A673 (cell line): ENCODE measurements around the gene MAP2K5. TPM values are rescaled to one million over a fixed set of nuclear protein-coding genes. Genes with fewer than 3 reads are reported as not detected.
A peak's percentile ranks its signal among the peaks of the same experiment; 100 is the strongest.

ENCODE experiments used
- BruUV-seq: library from RNA; stranded (reverse); fragments of 400-500 nt; replicated peaks from 2 replicates; lab custom pipeline; 2021; lab: Mats Ljungman, UMichigan
- CTCF ChIA-PET: fragments of 300-600 bp; sonication (Branson Sonifier 250); formaldehyde crosslinking; loops from one replicate; lab custom pipeline; 2022; ENCODE audit warnings: antibody characterized with exemption; lab: Charles Lee
- POLR2A ChIA-PET: fragments of 300-600 bp; sonication (Branson Sonifier 250); formaldehyde crosslinking; loops from one replicate; lab custom pipeline; 2022; ENCODE audit warnings: antibody characterized with exemption; ENCODE audit not compliant: low non-redundant PET; lab: Charles Lee
- DNase-seq: peaks from one replicate; pipeline ENCODE4 v3.0.0-alpha.2; 2015; ENCODE audit warnings: low spot score
- H3K27ac ChIP-seq: fragments of 200-600 bp; sonication (generic); 2 replicates; pipeline ENCODE4 v1.5.1; 2016; ENCODE audit warnings: mixed run types, low read depth, mild to moderate bottlenecking, mixed read lengths, antibody characterized with exemption, low read length; ENCODE audit not compliant: poor library complexity, severe bottlenecking
- H3K27me3 ChIP-seq: fragments of 200-600 bp; sonication (generic); replicated peaks from 2 replicates; pipeline ENCODE4 v1.6.1; 2017; ENCODE audit warnings: mixed run types, low read depth, mild to moderate bottlenecking, mixed read lengths, antibody characterized with exemption, low read length; ENCODE audit not compliant: insufficient read depth, poor library complexity
- H3K36me3 ChIP-seq: fragments of 200-600 bp; sonication (generic); 2 replicates; pipeline ENCODE4 v1.6.1; 2016; ENCODE audit warnings: mixed run types, mild to moderate bottlenecking, mixed read lengths, antibody characterized with exemption, low read length; ENCODE audit not compliant: insufficient read depth, poor library complexity, severe bottlenecking
- H3K4me1 ChIP-seq: fragments of 200-600 bp; sonication (generic); 2 replicates; pipeline ENCODE4 v1.6.1; 2017; ENCODE audit warnings: mixed run types, mild to moderate bottlenecking, mixed read lengths, antibody characterized with exemption, low read length; ENCODE audit not compliant: insufficient read depth, poor library complexity, severe bottlenecking
- H3K4me3 ChIP-seq: fragments of 200-600 bp; sonication (generic); 2 replicates; pipeline ENCODE4 v1.5.1; 2016; ENCODE audit warnings: low read depth, mixed run types, mild to moderate bottlenecking, mixed read lengths, low read length; ENCODE audit not compliant: poor library complexity, severe bottlenecking
- H3K9me3 ChIP-seq: fragments of 200-600 bp; sonication (generic); 2 replicates; pipeline ENCODE4 v1.6.1; 2016; ENCODE audit warnings: mixed run types, low read depth, mild to moderate bottlenecking, mixed read lengths, antibody characterized with exemption, low read length; ENCODE audit not compliant: poor library complexity, severe bottlenecking
- EZH2 ChIP-seq: fragments of 200-600 bp; sonication (generic); IDR thresholded peaks from 2 replicates; pipeline ENCODE4 v1.6.1; 2017; ENCODE audit warnings: borderline replicate concordance, low read depth, mild to moderate bottlenecking, mixed read lengths, antibody characterized with exemption, low read length; ENCODE audit not compliant: poor library complexity, severe bottlenecking
- intact Hi-C: fragments of 100-400 bp; cut with micrococcal nuclease; formaldehyde crosslinking; loops from one replicate; pipeline ENCODE4 v1.10.0; 2022; ENCODE audit not compliant: unreplicated experiment
- total RNA-seq: library from RNA; stranded (reverse); gene quantifications from 2 replicates; pipeline ENCODE4 v1.2.3, GENCODE V29; 2021
- TF ChIP-seq, protein P1 (sequence below): fragments of 300-800, 200-600 bp; sonication (generic); conservative IDR thresholded peaks from 2 replicates; pipeline ENCODE4 v1.5.1; 2017; ENCODE audit warnings: low read depth, mild to moderate bottlenecking, antibody characterized with exemption, low read length, moderate library complexity, mixed read lengths

Gene MAP2K5
- total RNA-seq, 1 experiment from 2014 or later = 62.8 TPM

GRCh38 chr15:67521783-67522568 is 20.5 kb upstream of the MAP2K5 start:
- intact Hi-C loops = no loop called here
- peak; percentile 33 for DNase-seq
- POLR2A ChIA-PET = no interaction called here

DNA sequence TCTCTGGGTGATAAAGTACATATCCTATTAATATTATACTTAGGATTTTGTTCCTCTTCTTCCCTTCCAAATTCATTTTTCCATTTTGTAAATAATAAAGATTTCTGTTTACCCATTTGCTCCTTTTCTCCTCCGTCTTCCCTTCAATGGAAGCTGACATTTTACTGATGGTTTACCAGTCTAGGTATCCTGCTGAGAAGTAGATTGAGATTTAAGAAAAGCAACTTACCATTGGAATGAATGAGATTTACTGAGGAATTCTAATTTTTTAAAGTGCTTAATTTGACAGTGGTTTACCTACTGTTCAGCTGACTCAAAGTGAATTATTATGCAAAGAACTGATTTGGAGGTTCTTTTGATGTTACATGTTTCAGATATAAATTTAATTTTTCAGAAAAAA is 19.2 kb upstream of the MAP2K5 start:
- no peak for DNase-seq
- no peaks in the 10 kb centered on the region for H3K27me3 ChIP-seq
- H3K27ac ChIP-seq = peak overlapping the region; percentile 3
- no peaks in the 10 kb centered on the region for H3K9me3 ChIP-seq
- peaks cover 21% of the 10 kb centered on the region for H3K4me1 ChIP-seq
- H3K4me3 ChIP-seq = peak overlapping the region; percentile 58
- no peaks in the 10 kb centered on the region for H3K36me3 ChIP-seq
- TF ChIP-seq, protein P1, sequence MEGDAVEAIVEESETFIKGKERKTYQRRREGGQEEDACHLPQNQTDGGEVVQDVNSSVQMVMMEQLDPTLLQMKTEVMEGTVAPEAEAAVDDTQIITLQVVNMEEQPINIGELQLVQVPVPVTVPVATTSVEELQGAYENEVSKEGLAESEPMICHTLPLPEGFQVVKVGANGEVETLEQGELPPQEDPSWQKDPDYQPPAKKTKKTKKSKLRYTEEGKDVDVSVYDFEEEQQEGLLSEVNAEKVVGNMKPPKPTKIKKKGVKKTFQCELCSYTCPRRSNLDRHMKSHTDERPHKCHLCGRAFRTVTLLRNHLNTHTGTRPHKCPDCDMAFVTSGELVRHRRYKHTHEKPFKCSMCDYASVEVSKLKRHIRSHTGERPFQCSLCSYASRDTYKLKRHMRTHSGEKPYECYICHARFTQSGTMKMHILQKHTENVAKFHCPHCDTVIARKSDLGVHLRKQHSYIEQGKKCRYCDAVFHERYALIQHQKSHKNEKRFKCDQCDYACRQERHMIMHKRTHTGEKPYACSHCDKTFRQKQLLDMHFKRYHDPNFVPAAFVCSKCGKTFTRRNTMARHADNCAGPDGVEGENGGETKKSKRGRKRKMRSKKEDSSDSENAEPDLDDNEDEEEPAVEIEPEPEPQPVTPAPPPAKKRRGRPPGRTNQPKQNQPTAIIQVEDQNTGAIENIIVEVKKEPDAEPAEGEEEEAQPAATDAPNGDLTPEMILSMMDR = no peak
- no peak for TF ChIP-seq EZH2
- ChIA-PET CTCF (no interaction called here), POLR2A (interaction anchor here (1.1 kb wide), 1 partner anchor 16 kb away, joined by 3 read pairs; no protein-coding TSS in a partner anchor)
- BruUV-seq = no TSS peak
- intact Hi-C loops = no loop called here

More at GRCh38 chr15:67521783-67522568, 20.5 kb upstream of the MAP2K5 start:
- CTCF ChIA-PET = no interaction called here
- Histone ChIP-seq H3K27me3 (no peaks in the 10 kb centered on the region), H3K4me1 (peaks cover 21% of the 10 kb centered on the region), H3K36me3 (no peaks in the 10 kb centered on the region), H3K9me3 (no peaks in the 10 kb centered on the region), H3K27ac (peak overlapping the region; percentile 88), H3K4me3 (peak overlapping the region; percentile 58)
- BruUV-seq = no TSS peak
- TF ChIP-seq, protein P1 = no peak
- no peak for TF ChIP-seq EZH2

DNA sequence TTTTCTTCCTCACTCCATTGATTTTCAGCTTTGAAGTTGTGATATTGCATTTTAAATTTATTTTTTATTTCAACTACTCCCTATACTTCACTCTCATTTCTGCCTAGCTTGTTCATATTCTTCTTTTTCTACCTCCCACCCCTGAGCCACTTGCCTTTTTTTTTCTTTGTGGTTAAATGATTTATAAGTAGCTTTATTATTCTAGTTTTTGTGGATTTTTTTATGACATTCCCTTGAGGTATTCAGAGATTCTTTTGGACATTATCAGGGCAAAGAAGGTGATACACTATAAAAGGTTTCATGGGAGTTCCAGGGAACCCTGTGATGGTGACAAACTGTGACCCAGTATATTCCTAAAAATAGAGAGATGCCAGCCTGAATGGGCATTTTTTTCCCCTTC is 18.3 kb upstream of the MAP2K5 start:
- Histone ChIP-seq H3K27ac (no peak overlapping the region), H3K9me3 (no peaks in the 10 kb centered on the region), H3K27me3 (no peaks in the 10 kb centered on the region), H3K4me3 (no peak overlapping the region), H3K4me1 (peaks cover 21% of the 10 kb centered on the region), H3K36me3 (no peaks in the 10 kb centered on the region)
- ChIA-PET CTCF (no interaction called here), POLR2A (interaction anchor here (1.1 kb wide), 1 partner anchor 17 kb away, joined by 3 read pairs; no protein-coding TSS in a partner anchor)
- DNase-seq = no peak
- TF ChIP-seq, protein P1 = no peak
- TF ChIP-seq EZH2 = no peak
- BruUV-seq = no TSS peak
- intact Hi-C loops = no loop called here
